ENCODE results near the gene TRIM71.
"Not testable (repeated sequence)": the region's sequence is repeated elsewhere in the genome, so short reads cannot be mapped to it uniquely, and the experiment has no call there.

The TRIM71 gene

DNA sequence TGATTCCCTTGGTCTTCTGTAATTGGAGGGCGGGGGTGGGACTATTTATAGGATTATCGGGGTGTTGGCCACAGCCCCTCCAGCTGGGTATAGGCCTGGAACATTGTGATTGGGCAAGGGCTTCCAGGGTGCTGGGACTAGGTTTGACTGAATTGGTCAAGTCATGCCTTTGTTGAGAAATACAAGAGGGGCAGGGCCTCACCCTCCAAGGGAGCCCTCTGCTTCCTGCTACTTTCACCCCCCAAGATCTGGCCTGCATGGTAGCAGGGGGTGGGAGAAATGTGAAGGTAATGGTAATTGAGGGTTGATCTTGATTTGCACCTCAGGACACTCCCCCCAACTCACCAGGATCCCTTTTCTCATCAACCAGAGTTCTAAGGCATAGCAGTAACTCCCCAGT, 25.2 kb downstream of the TRIM71 start:
- DNase-seq (ENCODE audit: low read depth in 2 of 2): no peak

DNA sequence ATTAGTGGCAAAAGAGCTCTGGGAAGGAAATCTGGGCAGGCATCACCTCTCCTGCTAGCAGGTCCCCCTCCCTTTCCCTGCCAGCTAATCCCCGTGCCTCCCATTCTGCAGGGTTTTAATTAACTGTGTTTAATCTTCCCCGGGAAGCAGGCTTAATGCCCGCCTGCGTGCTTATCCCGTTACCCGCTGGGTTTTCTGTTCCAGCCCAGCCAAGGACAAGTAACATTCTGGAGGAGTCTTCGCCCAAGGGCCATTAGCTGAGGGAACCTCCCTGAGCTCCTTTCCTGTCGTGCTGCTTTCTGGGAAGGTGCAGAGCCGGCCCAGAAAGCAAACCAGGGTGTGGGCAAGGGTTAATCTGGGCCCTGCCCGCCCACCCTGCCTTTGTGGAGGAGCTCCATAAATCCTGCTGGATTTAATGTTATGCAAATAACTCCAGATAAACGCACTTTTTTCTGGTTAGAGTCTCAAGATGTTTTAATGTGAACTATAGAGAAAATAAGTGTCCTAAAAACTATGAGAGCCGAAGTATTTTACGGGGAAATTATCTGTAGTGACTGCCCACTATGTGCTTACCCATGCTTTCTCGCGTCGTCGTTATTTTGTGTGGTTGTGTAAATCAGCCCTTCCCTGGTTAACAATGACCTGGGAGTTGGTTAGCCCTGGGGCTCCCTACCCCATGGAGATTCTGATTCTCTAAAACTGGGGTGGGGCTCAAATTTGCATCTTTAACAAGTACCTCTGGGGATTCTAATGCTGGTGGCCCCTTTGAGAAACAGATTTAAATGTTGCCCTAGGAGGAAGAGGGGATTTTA, 25.9 kb downstream of the TRIM71 start:
- no peak for DNase-seq (ENCODE audit: low read depth in 2 of 2)

DNA sequence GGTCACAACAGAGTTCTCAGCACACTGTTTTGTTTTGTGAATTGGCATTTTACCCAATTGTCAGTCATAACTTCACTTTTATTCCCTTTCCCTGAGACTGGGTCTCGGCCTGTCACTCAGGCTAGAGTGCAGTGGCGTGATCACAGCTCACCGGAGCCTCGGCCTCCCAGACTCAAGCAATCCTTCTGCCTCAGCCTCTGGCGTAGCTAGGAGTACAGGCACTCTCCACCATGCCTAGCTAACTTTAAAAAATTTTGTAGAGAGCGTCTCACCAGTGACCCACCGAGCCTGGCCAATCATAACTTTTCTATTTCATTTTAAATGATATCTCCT, 26.5 kb downstream of the TRIM71 start:
- DNase-seq (ENCODE audit: low read depth in 2 of 2): no peak

DNA sequence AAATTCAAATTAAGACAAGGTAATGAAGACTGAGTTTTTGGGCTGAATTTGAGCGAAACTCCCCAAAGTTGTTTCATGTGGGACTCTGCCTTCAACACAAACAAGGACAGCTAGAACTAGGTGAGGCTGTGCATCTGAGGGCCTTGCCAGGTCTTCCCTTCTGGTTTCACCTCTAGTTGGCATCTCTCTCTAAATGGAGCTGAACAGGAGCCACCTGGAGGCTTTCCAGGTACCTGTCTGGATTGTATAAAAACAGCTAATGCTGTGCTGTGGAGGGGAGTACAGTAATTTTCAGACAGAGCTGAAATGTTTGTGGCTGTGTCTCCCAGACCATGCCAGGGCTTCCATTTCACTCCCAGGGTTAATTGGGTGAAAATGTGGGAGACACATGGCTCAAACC, 27.1 kb downstream of the TRIM71 start:
- DNase-seq (ENCODE audit: low read depth in 2 of 2): no peak

DNA sequence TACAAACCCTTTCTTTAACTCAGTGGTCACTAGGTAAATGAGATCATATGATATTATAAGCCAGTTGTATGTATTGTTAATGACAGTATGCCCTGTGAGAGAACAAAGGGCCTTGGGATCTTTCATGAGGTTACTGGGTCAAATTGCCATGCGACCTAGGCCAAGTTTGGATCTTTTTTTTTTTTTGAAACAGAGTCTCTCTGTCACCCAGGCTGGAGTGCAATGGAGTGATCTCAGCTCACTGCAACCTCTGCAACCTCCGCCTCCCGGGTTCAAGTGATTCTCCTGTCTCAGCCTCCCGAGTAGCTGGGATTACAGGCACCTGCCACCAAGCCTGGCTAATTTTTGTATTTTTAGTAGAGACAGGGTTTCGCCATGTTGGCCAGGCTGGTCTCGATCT, 27.7 kb downstream of the TRIM71 start:
- not testable (repeated sequence) for DNase-seq (ENCODE audit: low read depth in 2 of 2)

DNA sequence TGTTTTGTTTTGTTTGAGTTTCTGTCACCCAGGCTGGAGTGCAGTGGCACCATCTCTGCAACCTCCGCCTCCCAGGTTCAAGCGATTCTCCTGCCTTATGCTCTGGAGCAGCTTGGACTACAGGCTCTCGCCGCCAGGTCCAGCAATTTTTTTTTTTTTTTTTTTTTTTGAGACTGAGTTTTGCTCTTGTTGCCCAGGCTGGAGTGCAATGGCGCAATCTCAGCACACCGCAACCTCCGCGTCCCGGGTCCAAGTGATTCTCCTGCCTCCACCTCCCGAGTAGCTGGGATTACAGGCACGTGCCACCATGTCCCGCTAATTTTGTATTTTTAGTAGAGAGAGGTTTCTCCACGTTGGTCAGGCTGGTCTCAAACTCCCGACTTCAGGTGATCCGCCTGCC, 29.2 kb downstream of the TRIM71 start:
- DNase-seq (ENCODE audit: low read depth in 2 of 2): not testable (repeated sequence)

DNA sequence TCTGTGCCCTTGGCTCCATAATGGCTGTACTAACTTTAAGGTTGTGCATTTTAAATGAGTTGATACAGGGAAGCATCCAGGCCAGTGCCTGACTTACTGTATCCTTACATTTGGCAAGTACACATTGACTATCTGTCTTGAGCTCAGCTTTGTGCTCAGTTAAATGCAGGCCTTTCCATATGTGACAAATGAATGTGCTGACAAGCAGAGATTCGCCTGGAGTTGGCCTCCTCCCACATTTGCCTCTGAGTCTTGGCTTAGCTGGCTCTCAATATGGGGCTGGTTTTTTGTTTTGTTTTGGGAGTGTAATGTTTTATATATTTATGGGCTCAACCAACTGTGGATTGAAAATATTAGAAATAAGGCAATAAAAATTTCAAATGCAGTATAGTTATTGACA, 29.7 kb downstream of the TRIM71 start:
- DNase-seq (ENCODE audit: low read depth in 2 of 2): no peak

DNA sequence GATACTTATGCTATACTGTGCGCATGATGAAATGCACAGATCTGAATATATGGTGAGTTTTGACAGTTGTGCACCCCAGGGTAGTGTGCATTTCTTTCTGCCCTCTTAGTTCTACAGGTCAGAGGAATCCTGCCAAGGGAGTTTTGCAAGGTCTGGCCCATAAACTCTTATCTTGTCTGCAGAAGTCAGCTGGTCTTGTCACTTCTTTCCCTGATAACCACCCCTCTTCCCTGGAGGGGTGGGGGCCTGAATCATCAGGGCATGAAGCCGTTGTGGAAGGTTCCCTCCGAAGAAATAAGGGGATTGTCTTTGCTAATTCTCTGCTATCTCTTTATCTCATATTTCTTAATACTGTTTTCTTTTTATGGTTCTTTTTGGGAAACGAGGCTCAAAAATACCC, 30.4 kb downstream of the TRIM71 start:
- DNase-seq (ENCODE audit: low read depth in 2 of 2): no peak

DNA sequence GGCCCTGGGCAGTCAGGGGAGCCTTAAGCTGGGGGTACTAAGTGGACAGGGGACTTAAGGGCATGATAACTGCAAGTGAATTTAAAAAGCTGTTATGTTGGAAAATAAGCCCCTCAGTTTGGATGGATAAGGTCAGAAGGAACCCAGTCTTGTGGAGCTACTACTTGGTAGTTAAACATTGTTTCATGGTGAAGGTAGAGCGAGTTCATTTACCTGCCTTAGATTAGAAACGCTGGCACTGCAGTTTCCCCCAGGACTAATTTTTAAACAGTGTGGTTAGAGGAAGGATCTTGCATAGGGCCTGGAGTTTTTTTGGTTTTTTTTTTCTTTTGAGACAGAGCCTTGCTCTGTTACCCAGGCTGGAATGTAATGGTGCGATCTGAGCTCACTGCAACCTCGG, 31.2 kb downstream of the TRIM71 start:
- no peak for DNase-seq (ENCODE audit: low read depth in 2 of 2)

DNA sequence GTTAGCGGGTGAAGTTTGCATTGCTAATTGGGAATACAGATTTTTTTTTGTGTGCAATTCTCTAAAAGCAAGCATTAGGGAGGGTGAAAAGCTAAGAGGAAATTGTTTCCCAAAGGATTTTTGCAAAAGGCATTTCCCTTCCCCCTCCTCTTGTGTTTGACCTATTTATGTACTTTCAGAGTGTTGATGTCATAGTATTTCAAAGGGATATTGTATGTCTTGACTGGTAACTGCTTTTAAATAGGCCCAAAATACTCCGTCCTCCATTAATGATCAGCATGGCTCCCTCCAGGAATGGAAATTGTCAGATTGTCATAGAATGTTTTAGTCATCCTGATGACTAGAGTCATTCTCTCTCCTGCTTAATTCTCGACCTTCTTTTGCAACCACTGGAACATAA, 32.4 kb downstream of the TRIM71 start:
- DNase-seq (ENCODE audit: low read depth in 2 of 2): no peak

DNA sequence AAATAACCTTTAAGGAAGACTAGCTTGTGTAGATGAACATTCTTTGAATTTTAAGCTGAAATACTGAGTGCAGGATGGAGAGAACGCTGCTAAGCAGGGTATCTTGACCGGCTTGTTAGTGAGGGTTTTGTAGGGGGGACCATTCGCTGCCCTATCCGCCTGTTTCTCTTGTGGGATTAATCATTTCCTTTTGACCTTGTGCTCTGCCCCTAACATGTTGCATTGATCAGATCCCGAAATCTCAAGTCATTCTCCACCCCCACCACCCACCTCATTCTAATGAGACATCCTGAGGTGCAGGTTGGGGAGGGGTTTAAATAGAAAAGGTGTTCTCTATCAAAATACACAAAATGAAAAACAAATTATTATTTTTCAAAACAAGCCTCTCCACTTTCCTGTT, 32.8 kb downstream of the TRIM71 start:
- no peak for DNase-seq (ENCODE audit: low read depth in 2 of 2)

DNA sequence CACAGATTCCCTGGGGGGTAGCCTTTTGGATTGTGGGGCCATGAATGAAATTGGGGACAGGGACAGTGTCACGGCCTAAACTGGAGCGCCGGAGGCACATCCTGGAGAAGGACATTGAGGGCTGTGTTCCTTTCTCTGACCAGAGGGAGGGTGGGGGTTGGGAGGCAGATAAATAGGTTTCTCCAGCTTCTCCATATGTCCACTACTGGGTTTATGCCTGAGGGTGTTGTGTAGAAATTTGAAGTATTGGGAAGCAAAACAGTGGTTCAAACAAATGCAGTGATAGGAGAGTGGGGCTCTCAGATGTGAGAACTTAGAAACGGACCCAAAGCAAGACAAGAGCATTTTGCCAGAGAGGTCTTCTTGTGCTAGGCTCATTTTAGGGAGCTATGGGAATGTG, 34.3 kb downstream of the TRIM71 start:
- no peak for DNase-seq (ENCODE audit: low read depth in 2 of 2)

DNA sequence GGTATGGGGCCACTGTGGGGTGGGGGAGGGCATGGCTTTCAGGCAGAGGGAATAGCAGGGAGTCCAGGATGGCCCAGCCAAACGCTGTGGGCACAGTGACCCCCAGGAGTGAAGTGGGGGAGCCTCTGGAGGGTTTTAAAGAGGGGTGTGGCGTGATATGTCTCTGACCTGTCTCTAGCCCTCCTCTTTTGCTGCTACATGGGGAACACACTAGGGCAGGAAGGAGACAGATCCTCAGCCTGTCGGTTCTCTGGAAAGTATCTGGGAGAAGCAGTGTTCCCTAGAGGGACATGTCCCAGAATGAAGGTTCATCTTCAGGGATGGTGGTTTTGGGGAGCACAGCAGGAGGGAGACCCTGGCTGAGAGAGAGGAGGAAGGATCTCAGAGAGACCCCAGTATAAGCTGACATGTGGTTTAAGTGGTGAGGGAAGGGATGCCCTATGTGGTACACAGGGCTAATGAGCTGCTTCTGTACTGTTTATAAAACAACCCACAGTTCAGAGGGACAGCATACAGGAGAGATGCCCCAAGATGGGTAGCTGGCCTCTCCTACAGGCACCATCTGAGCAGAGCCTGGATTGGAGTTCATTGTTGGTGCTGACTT, 37.7 kb downstream of the TRIM71 start:
- DNase-seq (ENCODE audit: low read depth in 2 of 2): no peak

DNA sequence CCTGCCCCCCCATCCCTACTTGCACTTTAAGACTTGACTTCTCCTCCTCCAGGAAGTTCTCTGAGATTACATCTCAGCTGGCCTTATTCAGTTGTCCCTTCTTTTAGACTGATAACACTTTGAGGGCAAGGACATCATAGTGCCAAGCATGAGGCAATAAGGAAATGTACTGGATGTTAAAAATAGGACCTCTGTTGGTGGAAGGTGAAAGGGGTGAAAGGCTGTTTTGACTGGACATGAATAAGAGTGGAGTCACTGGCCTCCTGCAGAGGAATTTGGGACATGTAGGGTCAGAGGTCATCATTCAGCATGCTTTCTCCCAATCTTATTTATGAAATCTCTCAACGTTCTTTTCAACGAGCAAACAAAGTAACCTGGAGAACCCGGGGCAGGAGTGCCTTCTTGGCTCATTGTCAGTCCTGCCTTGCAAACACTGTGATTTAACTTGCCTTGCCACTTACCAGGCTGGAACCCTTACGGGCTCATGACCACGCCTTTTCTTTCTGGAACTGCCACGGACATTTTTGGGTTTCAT, 38.6 kb downstream of the TRIM71 start:
- no peak for DNase-seq (ENCODE audit: low read depth in 2 of 2)

DNA sequence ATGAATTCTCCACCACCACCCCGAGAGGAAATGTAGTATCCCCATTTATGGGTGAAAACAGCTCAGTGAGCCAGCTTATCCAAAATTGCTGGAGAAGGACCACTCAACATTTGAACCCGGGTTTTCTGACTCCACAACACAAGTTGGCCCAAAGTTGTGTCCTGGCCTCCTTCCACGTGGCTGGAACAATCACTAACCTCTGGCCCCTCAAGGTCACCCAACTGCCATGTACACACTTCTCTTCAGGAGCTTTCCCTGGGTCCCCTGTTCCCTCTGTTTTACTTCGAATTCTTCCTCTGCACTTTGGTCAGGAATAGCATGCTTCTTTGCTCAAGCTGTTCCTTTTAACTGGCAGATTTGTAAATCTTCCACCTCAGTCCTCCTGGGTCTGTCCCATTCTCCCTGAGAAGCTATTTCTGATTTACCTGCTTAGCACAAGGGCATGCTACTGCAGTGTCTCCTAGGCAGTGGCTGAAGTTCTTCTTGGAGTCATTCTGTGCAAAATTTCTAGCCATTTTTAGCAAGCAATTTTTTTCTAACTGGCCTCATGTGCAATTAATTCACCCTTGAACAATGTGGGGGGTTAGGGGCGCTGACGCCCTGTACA, 39.2 kb downstream of the TRIM71 start:
- no peak for DNase-seq (ENCODE audit: low read depth in 2 of 2)

DNA sequence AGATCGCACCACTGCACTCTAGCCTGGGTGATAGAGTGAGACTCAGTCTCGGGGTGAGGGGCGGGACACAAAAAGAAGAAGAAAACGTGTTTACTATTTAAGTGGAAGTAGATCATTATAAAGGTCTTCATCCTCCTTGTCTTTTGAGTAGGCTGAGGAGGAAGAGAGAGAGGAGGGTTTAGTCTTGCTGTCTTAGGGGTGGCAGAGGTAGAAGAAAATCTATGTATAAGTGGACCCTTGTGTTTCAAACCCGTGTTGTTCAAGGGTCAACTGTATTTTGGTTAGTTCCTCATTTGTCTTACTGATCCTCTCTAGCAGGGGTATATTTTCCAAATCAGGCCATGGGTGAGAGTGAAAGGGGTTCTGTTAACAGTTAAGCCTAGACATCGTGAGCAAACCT, 40.1 kb downstream of the TRIM71 start:
- DNase-seq (ENCODE audit: low read depth in 2 of 2): no peak

DNA sequence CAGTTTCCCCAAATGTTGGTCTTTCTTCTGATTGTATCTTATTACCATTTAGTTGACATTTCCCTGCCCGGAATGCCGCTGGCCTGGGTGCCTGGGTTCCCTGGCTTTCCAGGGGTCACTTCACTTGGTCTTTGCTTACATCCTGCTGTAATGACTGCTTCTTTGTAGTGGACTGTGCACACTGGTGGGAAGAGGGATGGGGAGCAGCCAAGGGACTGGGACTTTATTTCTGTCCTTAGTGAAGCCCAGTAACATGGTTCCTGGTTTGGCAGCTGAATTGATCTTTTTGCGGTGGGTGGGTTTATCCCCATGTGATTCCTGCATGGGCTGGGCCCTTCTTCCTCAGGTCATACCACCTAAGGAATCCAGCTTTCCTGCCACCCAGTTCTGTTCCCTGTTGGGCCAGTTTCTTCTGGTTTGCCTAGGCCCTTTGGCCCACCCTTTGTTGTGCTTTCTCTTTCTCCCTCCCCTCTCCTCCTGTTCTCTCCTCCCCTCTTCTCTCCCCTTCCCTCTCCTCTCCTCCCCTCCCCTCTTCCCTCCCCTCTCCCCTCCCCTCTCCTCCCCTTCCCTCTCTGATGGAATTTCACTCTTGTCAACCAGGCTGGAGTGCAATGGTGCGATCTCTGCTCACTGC, 41.9 kb downstream of the TRIM71 start:
- no peak for DNase-seq (ENCODE audit: low read depth in 2 of 2)

DNA sequence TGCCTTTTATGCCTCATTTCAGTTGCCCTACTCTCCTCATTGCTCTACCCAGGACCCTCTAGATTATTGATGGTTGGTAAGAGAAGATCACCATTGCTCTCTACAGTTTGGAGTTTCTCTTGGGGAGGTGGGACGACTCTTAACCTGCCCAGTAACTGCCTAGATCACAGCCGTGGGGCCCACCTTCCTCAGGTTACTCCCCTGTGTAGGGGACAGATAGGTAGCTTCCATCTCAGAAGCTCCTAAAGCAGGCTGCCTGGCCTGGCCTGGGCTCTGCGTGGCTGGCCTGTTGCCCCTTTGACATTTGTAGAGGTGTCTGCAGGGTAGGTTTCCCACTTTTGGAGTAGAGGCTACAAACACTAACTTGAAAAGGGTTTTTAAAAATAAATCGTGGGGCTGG, 42.7 kb downstream of the TRIM71 start:
- DNase-seq (ENCODE audit: low read depth in 2 of 2): no peak

DNA sequence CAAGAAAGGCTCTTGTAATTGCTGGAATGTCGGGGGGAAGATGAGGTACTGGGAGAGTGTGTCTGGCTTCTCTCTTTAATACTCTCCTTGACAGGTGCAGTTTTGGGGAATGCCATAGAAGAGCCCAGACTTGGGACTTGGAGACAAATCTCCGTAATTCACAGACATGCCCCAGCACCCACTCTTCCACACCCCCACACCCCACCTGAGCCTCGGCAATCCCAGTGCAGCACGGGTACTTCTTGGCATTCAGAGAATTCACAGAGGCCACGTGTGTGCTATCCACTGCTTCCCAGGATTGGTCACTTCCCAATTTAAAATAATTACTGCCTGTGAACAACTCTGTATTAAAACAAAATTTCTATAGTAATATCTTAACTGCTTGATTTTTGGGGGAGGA, 43.9 kb downstream of the TRIM71 start:
- DNase-seq (ENCODE audit: low read depth in 2 of 2): no peak

DNA sequence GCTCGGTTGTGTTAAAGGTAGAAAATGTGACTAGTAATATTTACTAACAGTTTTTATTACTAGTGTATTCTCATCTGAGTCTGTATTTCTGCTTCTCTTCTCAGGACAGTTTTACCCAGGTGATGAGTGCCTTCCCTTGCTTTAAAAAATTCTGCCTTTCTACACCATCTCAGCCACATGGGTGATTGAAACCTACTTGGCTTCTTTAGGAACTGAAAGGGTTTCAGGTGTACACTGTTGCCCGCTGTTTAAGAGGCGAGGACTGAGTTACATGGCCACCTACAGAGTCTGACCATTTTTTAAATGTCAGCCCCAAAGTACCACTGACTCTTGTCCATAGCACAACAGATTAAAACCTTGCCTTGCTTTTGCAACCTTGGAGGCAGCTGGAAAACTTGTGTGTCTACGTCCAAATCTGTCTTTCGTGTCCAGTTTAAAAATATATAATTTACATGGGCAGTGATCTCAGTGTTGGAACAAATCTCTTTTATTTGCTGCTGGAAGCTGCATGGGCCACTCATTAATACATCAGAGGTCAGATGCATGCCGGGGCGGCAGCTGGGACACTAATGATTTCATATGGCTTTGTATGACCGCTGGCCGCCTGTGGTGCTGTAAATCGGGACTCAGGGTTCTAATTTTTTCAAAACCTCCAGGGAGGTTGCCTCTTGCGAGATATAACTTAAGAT, 44.6 kb downstream of the TRIM71 start:
- DNase-seq (ENCODE audit: low read depth in 2 of 2): no peak

DNA sequence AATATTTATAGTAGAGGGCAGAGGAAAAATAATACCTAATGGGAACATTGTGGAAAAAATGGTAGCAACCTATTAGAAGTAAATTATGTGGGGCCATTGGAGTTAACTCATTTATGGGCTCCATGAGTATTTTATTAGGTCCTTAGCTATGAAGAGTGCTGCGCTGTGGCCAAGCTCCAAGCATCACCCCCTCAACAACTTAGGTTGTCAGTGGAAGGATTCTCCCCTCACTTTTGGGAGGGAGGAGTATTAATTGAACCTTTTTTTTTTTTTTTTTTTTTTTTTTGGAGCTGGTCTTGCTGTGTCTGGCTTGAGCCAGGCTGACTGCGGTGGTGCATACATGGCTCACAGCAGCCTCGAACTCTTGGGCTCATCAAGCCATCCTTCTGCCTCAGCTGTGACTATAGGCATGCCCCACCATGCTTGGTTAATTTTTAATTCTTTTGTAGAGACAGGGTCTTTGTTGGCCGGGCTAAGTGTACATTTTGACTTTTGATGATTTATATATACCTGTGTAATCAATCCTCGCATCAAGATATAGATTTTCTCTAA, 45.2 kb downstream of the TRIM71 start:
- DNase-seq (ENCODE audit: low read depth in 2 of 2): no peak

DNA sequence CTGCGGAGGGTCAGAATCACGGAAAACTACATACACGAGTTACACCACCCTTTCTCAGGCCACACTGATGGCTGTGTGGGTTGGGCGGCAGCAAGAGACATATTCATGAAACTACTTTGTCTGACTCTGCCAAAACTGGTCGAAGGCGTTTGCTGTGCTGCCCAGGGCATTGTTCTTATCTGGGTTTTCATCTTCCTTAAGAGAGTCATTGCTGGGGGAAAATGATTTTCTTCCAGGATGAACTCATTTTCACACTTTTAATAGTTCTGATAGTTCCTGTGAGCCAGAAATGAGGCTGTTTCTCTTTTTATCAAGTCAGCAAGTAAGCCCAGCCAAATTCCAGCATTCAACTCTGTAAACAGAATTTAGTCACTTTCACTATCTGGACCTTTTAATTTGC, 47.6 kb downstream of the TRIM71 start:
- no peak for DNase-seq (ENCODE audit: low read depth in 2 of 2)
